ENCODE data around the gene LYPD1. TPM values are rescaled to one million over a fixed set of nuclear protein-coding genes. Genes with fewer than 3 reads are reported as not detected.

The LYPD1 gene
- total RNA-seq, 1 experiment from 2014 or later: not detected

- H3K9ac ChIP-seq (ENCODE audit: low read length): no peak overlapping the region
- H3K4me1 ChIP-seq (ENCODE audit: control insufficient read depth in 1 of 2, insufficient read depth in 2 of 2, low read length in 2 of 2): no peaks in the 10 kb centered on the region
- no peak overlapping the region for H3K4me3 ChIP-seq (replicated peaks in 1 of 2; ENCODE audit: low read depth in 1 of 2, low read length in 2 of 2)
- H3K27me3 ChIP-seq (ENCODE audit: insufficient read depth, low read length): peaks cover 10% of the 10 kb centered on the region; the same call in 1 of the 2 replicates
- intact Hi-C loops (cut with micrococcal nuclease): no loop called here
- no peak for TF ChIP-seq CEBPB (IDR thresholded peaks at IDR 0.05; ENCODE audit: low read depth)
- no peak for TF ChIP-seq REST (IDR thresholded peaks at IDR 0.05; ENCODE audit: low read depth)
- no peak for TF ChIP-seq SRF (IDR thresholded peaks at IDR 0.05; ENCODE audit: low read depth)
- no peak for TF ChIP-seq JUND (IDR thresholded peaks at IDR 0.05)
- TF ChIP-seq POLR2A (IDR thresholded peaks at IDR 0.05; ENCODE audit: borderline replicate concordance, extremely low read depth, insufficient read depth, insufficient read length): no peak
- H4K20me1 ChIP-seq (ENCODE audit: insufficient read depth): no peaks in the 10 kb centered on the region
- no peaks in the 10 kb centered on the region for H3K79me2 ChIP-seq (ENCODE audit: insufficient read depth, low read length)
- ChIA-PET RAD21 (ENCODE audit: low non-redundant PET in 1 of 2, low total read pairs in 2 of 2, uncharacterized antibody in 2 of 2, unreplicated experiment in 2 of 2) (no interaction called here), POLR2A (no interaction called here), CTCF (no interaction called here)
- H3K27ac ChIP-seq (ENCODE audit: low read depth, low read length): no peak overlapping the region
- DNase-seq (ENCODE audit: low read depth, low spot score): no peak
- ATAC-seq: no peak
- no peaks in the 10 kb centered on the region for H3K9me2 ChIP-seq (ENCODE audit: insufficient read depth)
- H3K4me2 ChIP-seq (ENCODE audit: low read length): no peak overlapping the region
- no peaks in the 10 kb centered on the region for H3K9me3 ChIP-seq (ENCODE audit: control insufficient read depth in 1 of 2, insufficient read depth in 1 of 2, low read depth in 1 of 2, low read length in 2 of 2)
- BruUV-seq (replicated peaks): no TSS peak
- H2AFZ ChIP-seq (ENCODE audit: low read depth, low read length, poor library complexity, severe bottlenecking): no peak overlapping the region
- H3K36me3 ChIP-seq (ENCODE audit: control insufficient read depth in 1 of 2, insufficient read depth in 2 of 2, low read length in 2 of 2): no peaks in the 10 kb centered on the region
These were observed 33.4 kb upstream of the LYPD1 start for GRCh38 chr2:132703396-132703795.

- POLR2A ChIA-PET: no interaction called here
- intact Hi-C loops (cut with micrococcal nuclease): no loop called here
- H3K9ac ChIP-seq (ENCODE audit: low read length): no peak overlapping the region
- no peaks in the 10 kb centered on the region for H3K36me3 ChIP-seq (ENCODE audit: control insufficient read depth in 1 of 2, insufficient read depth in 2 of 2, low read length in 2 of 2)
- CTCF ChIA-PET: no interaction called here
- H3K4me1 ChIP-seq (ENCODE audit: control insufficient read depth in 1 of 2, insufficient read depth in 2 of 2, low read length in 2 of 2): no peaks in the 10 kb centered on the region
- H2AFZ ChIP-seq (ENCODE audit: low read depth, low read length, poor library complexity, severe bottlenecking): no peak overlapping the region
- no peaks in the 10 kb centered on the region for H3K9me2 ChIP-seq (ENCODE audit: insufficient read depth)
- no peak for ATAC-seq
- no peak overlapping the region for H3K27ac ChIP-seq (ENCODE audit: low read depth, low read length)
- no peaks in the 10 kb centered on the region for H3K9me3 ChIP-seq (ENCODE audit: control insufficient read depth in 1 of 2, insufficient read depth in 1 of 2, low read depth in 1 of 2, low read length in 2 of 2)
- H3K27me3 ChIP-seq (ENCODE audit: insufficient read depth, low read length): peaks cover 10% of the 10 kb centered on the region; the same call in 1 of the 2 replicates
- no peak overlapping the region for H3K4me3 ChIP-seq (replicated peaks in 1 of 2; ENCODE audit: low read depth in 1 of 2, low read length in 2 of 2)
- RAD21 ChIA-PET (ENCODE audit: low non-redundant PET in 1 of 2, low total read pairs in 2 of 2, uncharacterized antibody in 2 of 2, unreplicated experiment in 2 of 2): interaction anchor here in 1 of 2 experiments (0.6 kb wide), 1 partner anchor 119 kb away, joined by 3 read pairs; no protein-coding TSS in a partner anchor
- no peak for DNase-seq (ENCODE audit: low read depth, low spot score)
- no peaks in the 10 kb centered on the region for H4K20me1 ChIP-seq (ENCODE audit: insufficient read depth)
- no peak overlapping the region for H3K4me2 ChIP-seq (ENCODE audit: low read length)
- BruUV-seq (replicated peaks): no TSS peak
- no peaks in the 10 kb centered on the region for H3K79me2 ChIP-seq (ENCODE audit: insufficient read depth, low read length)
- TF ChIP-seq RAD21 (IDR thresholded peaks at IDR 0.05; ENCODE audit: low read depth): no peak
- TF ChIP-seq ZFX (IDR thresholded peaks at IDR 0.05): no peak
- no peak for TF ChIP-seq FOSL1 (IDR thresholded peaks at IDR 0.05; ENCODE audit: low read depth)
- TF ChIP-seq YY1 (IDR thresholded peaks at IDR 0.05; ENCODE audit: extremely low read depth, insufficient replicate concordance, low read depth, low read length): no peak
- TF ChIP-seq ZNF274 (IDR thresholded peaks at IDR 0.05; ENCODE audit: low read depth, low read length): no peak
- TF ChIP-seq SRF (IDR thresholded peaks at IDR 0.05; ENCODE audit: low read depth): no peak
- TF ChIP-seq REST (IDR thresholded peaks at IDR 0.05; ENCODE audit: low read depth): no peak
- no peak for TF ChIP-seq CEBPB (IDR thresholded peaks at IDR 0.05; ENCODE audit: low read depth)
- TF ChIP-seq EGR1 (IDR thresholded peaks at IDR 0.05; ENCODE audit: low read depth): no peak
- TF ChIP-seq POLR2A (IDR thresholded peaks at IDR 0.05; ENCODE audit: borderline replicate concordance, extremely low read depth, insufficient read depth, insufficient read length): no peak
- no peak for TF ChIP-seq EZH2 (IDR thresholded peaks at IDR 0.05)
These were observed 31.8 kb upstream of the LYPD1 start for GRCh38 chr2:132701810-132702209.
